NT2/D1 (cell line): ENCODE measurements around the gene NOP58.
"Not testable (repeated sequence)": the region's sequence is repeated elsewhere in the genome, so short reads cannot be mapped to it uniquely, and the experiment has no call there.

ENCODE experiments used
- DNase-seq: peaks from one replicate; pipeline ENCODE4 v3.0.0-alpha.2; 2011; ENCODE audit warnings: low read depth, low spot score
- H3K27me3 ChIP-seq: 2 replicates; pipeline ENCODE4 v1.6.0; 2011; ENCODE audit warnings: mild to moderate bottlenecking; ENCODE audit not compliant: insufficient read length, insufficient read depth
- H3K36me3 ChIP-seq: 2 replicates; pipeline ENCODE4 v1.6.1; 2011; ENCODE audit warnings: mild to moderate bottlenecking, low read length, mixed read lengths; ENCODE audit not compliant: insufficient read depth, insufficient read length
- H3K4me1 ChIP-seq: 2 replicates; pipeline ENCODE4 v1.5.1; 2011; ENCODE audit not compliant: insufficient read depth, insufficient read length
- H3K4me3 ChIP-seq: 2 replicates; pipeline ENCODE4 v1.5.1; 2011; ENCODE audit warnings: low read depth; ENCODE audit not compliant: insufficient read length
- H3K9ac ChIP-seq: 2 replicates; pipeline ENCODE4 v1.6.0; 2011; ENCODE audit warnings: low read depth; ENCODE audit not compliant: insufficient read length
- H3K9me3 ChIP-seq: 2 replicates; pipeline ENCODE4 v1.5.1; 2011; ENCODE audit warnings: mild to moderate bottlenecking, low read length; ENCODE audit not compliant: insufficient read depth
- SUZ12 ChIP-seq: IDR thresholded peaks from 2 replicates; pipeline ENCODE4 v1.6.1; 2011; ENCODE audit not compliant: insufficient read length, insufficient read depth; ENCODE audit errors: extremely low read depth
- YY1 ChIP-seq: IDR thresholded peaks from 2 replicates; pipeline ENCODE4 v1.6.1; 2011; ENCODE audit not compliant: insufficient read length, insufficient read depth
- ZNF274 ChIP-seq: IDR thresholded peaks from 2 replicates; pipeline ENCODE4 v1.6.1; 2011; ENCODE audit warnings: mild to moderate bottlenecking, low read depth, low read length

NOP58 gene

GRCh38 chr2:202261531-202261930, 4.0 kb upstream of the NOP58 start:
- DNase-seq: no peak
- Histone ChIP-seq H3K27me3 (no peaks in the 10 kb centered on the region), H3K4me1 (peaks cover 6% of the 10 kb centered on the region), H3K4me3 (no peak overlapping the region), H3K36me3 (peaks cover 3% of the 10 kb centered on the region), H3K9ac (no peak overlapping the region), H3K9me3 (no peaks in the 10 kb centered on the region)
- no peak for TF ChIP-seq ZNF274
- no peak for TF ChIP-seq YY1
- TF ChIP-seq SUZ12: no peak

- no peaks in the 10 kb centered on the region for H3K9me3 ChIP-seq
- peaks cover 6% of the 10 kb centered on the region for H3K4me1 ChIP-seq
- DNase-seq: no peak
- no peak for TF ChIP-seq SUZ12
- TF ChIP-seq ZNF274: no peak
- TF ChIP-seq YY1: no peak
- peak overlapping the region; percentile 100 for H3K4me3 ChIP-seq
- H3K27me3 ChIP-seq: no peaks in the 10 kb centered on the region
- peaks cover 23% of the 10 kb centered on the region for H3K36me3 ChIP-seq
- H3K9ac ChIP-seq: peak overlapping the region; percentile 100
Observed at GRCh38 chr2:202267495-202267894, 1.9 kb downstream of the NOP58 start.

GRCh38 chr2:202269585-202269984, 4.0 kb downstream of the NOP58 start:
- Histone ChIP-seq H3K9ac (no peak overlapping the region), H3K9me3 (no peaks in the 10 kb centered on the region), H3K4me3 (no peak overlapping the region), H3K27me3 (no peaks in the 10 kb centered on the region), H3K36me3 (peaks cover 24% of the 10 kb centered on the region), H3K4me1 (peaks cover under 1% of the 10 kb centered on the region)
- no peak for DNase-seq
- TF ChIP-seq SUZ12 (no peak), YY1 (no peak), ZNF274 (no peak)

GRCh38 chr2:202270487-202270886, 4.9 kb downstream of the NOP58 start:
- H3K36me3 ChIP-seq: peaks cover 33% of the 10 kb centered on the region
- no peaks in the 10 kb centered on the region for H3K4me1 ChIP-seq
- H3K9me3 ChIP-seq: no peaks in the 10 kb centered on the region
- H3K4me3 ChIP-seq: no peak overlapping the region
- no peak for DNase-seq
- H3K27me3 ChIP-seq: no peaks in the 10 kb centered on the region
- TF ChIP-seq YY1: no peak
- no peak for TF ChIP-seq SUZ12
- no peak for TF ChIP-seq ZNF274
- H3K9ac ChIP-seq: peak overlapping the region; percentile 42

GRCh38 chr2:202276078-202276720, 10.6 kb downstream of the NOP58 start:
- H3K9ac ChIP-seq, DNase-seq, H3K9me3 ChIP-seq, H3K4me3 ChIP-seq, H3K27me3 ChIP-seq, H3K4me1 ChIP-seq: not testable (repeated sequence)
- peaks cover 62% of the 10 kb centered on the region for H3K36me3 ChIP-seq

- H3K4me1 ChIP-seq: no peaks in the 10 kb centered on the region
- TF ChIP-seq SUZ12: no peak
- no peak for TF ChIP-seq YY1
- no peaks in the 10 kb centered on the region for H3K27me3 ChIP-seq
- no peaks in the 10 kb centered on the region for H3K9me3 ChIP-seq
- H3K36me3 ChIP-seq: peaks cover 82% of the 10 kb centered on the region
- no peak for DNase-seq
- H3K9ac ChIP-seq: no peak overlapping the region
- no peak overlapping the region for H3K4me3 ChIP-seq
Observed at GRCh38 chr2:202278036-202278760, 12.6 kb downstream of the NOP58 start.

GRCh38 chr2:202278944-202279343, 13.4 kb downstream of the NOP58 start:
- Histone ChIP-seq H3K27me3 (no peaks in the 10 kb centered on the region), H3K9ac (no peak overlapping the region), H3K9me3 (no peaks in the 10 kb centered on the region), H3K4me3 (no peak overlapping the region), H3K36me3 (peaks cover 89% of the 10 kb centered on the region), H3K4me1 (no peaks in the 10 kb centered on the region)
- DNase-seq: no peak
- TF ChIP-seq ZNF274: no peak
- no peak for TF ChIP-seq SUZ12
- no peak for TF ChIP-seq YY1
